Stimulated activated CD4-positive, alpha-beta T cell treated with anti-CD3 and anti-CD28 coated beads, Interleukin-1b, Interleukin-23, amount 100 ng/mL, for 1 hour (primary cell): ENCODE results near the gene NCOA4.
"Not testable (repeated sequence)": the region's sequence is repeated elsewhere in the genome, so short reads cannot be mapped to it uniquely, and the experiment has no call there.

Experiments
- DNase-seq, 2 donors: peaks; one replicate each; pipeline ENCODE4 v3.0.0-alpha.2; 2020; ENCODE audit warnings: low read depth in 2 of 2

The NCOA4 gene

GRCh38 chr10:45983538-45984186, 46.8 kb downstream of the NCOA4 start:
- not testable (repeated sequence) for DNase-seq

DNA sequence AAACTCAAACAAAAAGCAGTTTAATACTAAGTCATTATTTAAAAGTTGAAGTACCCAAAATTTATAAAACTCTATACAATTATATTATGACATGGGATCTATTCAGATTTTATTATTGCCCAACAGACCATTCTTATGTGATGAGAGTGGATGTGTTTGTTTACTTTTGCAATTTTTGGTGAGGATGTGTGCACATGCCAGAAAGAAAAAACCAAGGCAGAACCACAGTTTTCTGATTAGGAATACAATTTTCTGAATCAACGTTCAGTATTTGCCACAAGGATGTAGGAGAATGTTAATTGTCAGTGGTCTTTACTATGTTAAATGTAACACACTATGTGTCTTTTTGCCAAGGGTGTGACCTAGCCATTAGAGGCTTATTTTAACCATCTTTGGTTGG, 49.1 kb downstream of the NCOA4 start:
- not testable (repeated sequence) for DNase-seq

- DNase-seq, result not testable (repeated sequence)
Observed at GRCh38 chr10:45978554-45978953, 51.9 kb downstream of the NCOA4 start.

DNA sequence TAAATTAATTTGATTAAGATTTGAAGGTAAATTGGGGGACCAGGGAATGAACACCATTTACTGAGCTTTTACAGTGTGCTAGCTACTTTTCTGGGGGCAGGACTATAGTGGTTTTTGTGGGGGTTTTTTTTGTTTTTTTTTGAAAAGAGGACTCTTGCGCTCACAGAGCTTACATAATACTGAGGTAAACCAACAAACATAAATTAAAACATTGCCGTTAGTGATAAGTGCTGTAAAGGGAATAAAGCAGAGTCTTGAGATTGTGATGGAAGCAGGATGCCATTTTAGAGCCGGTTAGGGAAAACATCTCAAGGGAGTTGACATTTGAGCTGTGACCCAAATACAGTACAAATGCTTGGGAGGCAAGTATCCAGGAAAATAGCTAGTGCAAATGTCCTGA, 56.4 kb downstream of the NCOA4 start:
- DNase-seq, result not testable (repeated sequence)

DNA sequence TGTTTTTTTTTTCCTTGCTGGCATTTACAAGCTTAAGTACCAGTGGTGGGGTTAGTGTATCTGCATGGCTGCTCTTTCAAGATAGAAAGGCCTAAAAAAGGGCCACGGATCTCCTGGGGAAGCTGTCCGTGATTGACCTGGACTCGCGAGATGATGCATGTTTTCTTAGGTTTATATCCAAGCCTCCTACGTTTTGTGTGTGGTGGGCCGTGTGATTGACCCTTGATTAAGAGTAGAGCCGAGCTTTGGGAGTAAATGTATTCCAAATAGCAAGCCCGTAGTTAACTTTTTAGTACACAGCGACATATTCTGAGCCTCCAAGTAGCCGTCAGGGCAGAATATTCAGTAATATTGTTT, 57.6 kb downstream of the NCOA4 start:
- not testable (repeated sequence) for DNase-seq

GRCh38 chr10:45972106-45972812, 58.2 kb downstream of the NCOA4 start, which contains the start of gene TIMM23:
Gene TIMM23, plus strand, starts transcription at chr10:45972489. Its CDS starts 136 bp downstream, at chr10:45972625.
- DNase-seq, result peak; percentile 42 to 73

GRCh38 chr10:45971742-45972105, 58.7 kb downstream of the NCOA4 start:
- DNase-seq, result not testable (repeated sequence)

- DNase-seq, result not testable (repeated sequence)
Observed at GRCh38 chr10:45971019-45971418, 59.4 kb downstream of the NCOA4 start.

GRCh38 chr10:45962686-45963452, 67.6 kb downstream of the NCOA4 start:
- not testable (repeated sequence) for DNase-seq

DNA sequence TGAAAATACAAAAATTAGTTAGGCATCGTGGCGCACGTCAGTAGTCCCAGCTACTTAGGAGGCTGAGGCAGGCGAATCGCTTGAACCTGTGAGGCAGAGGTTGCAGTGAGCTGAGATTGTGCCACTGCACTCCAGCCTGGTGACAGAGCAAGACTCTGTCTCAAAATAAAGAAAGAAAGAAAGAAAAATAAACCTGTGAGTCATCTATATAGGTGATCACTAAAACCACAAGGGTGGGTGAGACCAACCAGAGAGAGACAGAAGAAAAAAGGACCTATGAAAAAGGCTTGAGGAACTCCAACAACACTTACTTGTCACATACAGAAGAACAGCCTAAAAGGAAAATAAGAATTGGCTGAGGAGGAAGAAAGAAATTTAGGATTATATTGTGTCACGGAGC, 72.5 kb downstream of the NCOA4 start:
- not testable (repeated sequence) for DNase-seq

GRCh38 chr10:45956634-45957033, 73.8 kb downstream of the NCOA4 start:
- DNase-seq, result not testable (repeated sequence)
